ENCODE measurements around the gene ULK4.

Gene ULK4

GRCh38 chr3:41441568-41441967 lies 520.3 kb downstream of the ULK4 start:
- Histone ChIP-seq H3K9me2 (replicated peaks; ENCODE audit: control insufficient read depth, low read length) (no peaks in the 10 kb centered on the region), H3K79me2 (ENCODE audit: control insufficient read depth, low read length) (no peaks in the 10 kb centered on the region), H3F3A (ENCODE audit: control insufficient read depth, insufficient read depth) (no peaks in the 10 kb centered on the region), H3K4me2 (ENCODE audit: low read length) (no peak overlapping the region), H4K20me1 (ENCODE audit: control insufficient read depth, insufficient read depth, low read depth, low read length) (no peaks in the 10 kb centered on the region), H3K36me3 (ENCODE audit: control insufficient read depth, low read length) (no peaks in the 10 kb centered on the region), H3K9me3 (ENCODE audit: control insufficient read depth, insufficient read depth, low read length) (no peaks in the 10 kb centered on the region), H3K27me3 (ENCODE audit: control insufficient read depth, low read length) (no peaks in the 10 kb centered on the region), H3K4me1 (ENCODE audit: control insufficient read depth, low read length) (no peaks in the 10 kb centered on the region), H3K27ac (ENCODE audit: low read depth, low read length) (no peak overlapping the region), H3K4me3 (ENCODE audit: low read length) (no peak overlapping the region)
- TF ChIP-seq EZH2phosphoT487 (IDR thresholded peaks at IDR 0.05; ENCODE audit: borderline replicate concordance, low read length): no peak
- no peak for TF ChIP-seq CTCF (IDR thresholded peaks at IDR 0.05; ENCODE audit: low read depth, low read length, poor library complexity, severe bottlenecking)

- H3K4me2 ChIP-seq (ENCODE audit: low read length): no peak overlapping the region
- H3K4me3 ChIP-seq (ENCODE audit: low read length): no peak overlapping the region
- H3K9me3 ChIP-seq (ENCODE audit: control insufficient read depth, insufficient read depth, low read length): no peaks in the 10 kb centered on the region
- TF ChIP-seq CTCF (IDR thresholded peaks at IDR 0.05; ENCODE audit: low read depth, low read length, poor library complexity, severe bottlenecking) (no peak), EZH2phosphoT487 (IDR thresholded peaks at IDR 0.05; ENCODE audit: borderline replicate concordance, low read length) (no peak)
- no peaks in the 10 kb centered on the region for H3K27me3 ChIP-seq (ENCODE audit: control insufficient read depth, low read length)
- no peaks in the 10 kb centered on the region for H4K20me1 ChIP-seq (ENCODE audit: control insufficient read depth, insufficient read depth, low read depth, low read length)
- H3K4me1 ChIP-seq (ENCODE audit: control insufficient read depth, low read length): no peaks in the 10 kb centered on the region
- H3K9me2 ChIP-seq (replicated peaks; ENCODE audit: control insufficient read depth, low read length): no peaks in the 10 kb centered on the region
- H3K27ac ChIP-seq (ENCODE audit: low read depth, low read length): no peak overlapping the region
- H3F3A ChIP-seq (ENCODE audit: control insufficient read depth, insufficient read depth): no peaks in the 10 kb centered on the region
- H3K79me2 ChIP-seq (ENCODE audit: control insufficient read depth, low read length): no peaks in the 10 kb centered on the region
- H3K36me3 ChIP-seq (ENCODE audit: control insufficient read depth, low read length): no peaks in the 10 kb centered on the region
Observed at GRCh38 chr3:41441139-41441538, 520.8 kb downstream of the ULK4 start.

- H3K9me3 ChIP-seq (ENCODE audit: control insufficient read depth, insufficient read depth, low read length): no peaks in the 10 kb centered on the region
- H3F3A ChIP-seq (ENCODE audit: control insufficient read depth, insufficient read depth): no peaks in the 10 kb centered on the region
- H3K27ac ChIP-seq (ENCODE audit: low read depth, low read length): no peak overlapping the region
- H3K79me2 ChIP-seq (ENCODE audit: control insufficient read depth, low read length): no peaks in the 10 kb centered on the region
- H3K4me1 ChIP-seq (ENCODE audit: control insufficient read depth, low read length): no peaks in the 10 kb centered on the region
- no peaks in the 10 kb centered on the region for H3K36me3 ChIP-seq (ENCODE audit: control insufficient read depth, low read length)
- H4K20me1 ChIP-seq (ENCODE audit: control insufficient read depth, insufficient read depth, low read depth, low read length): no peaks in the 10 kb centered on the region
- H3K27me3 ChIP-seq (ENCODE audit: control insufficient read depth, low read length): no peaks in the 10 kb centered on the region
- no peak overlapping the region for H3K4me3 ChIP-seq (ENCODE audit: low read length)
- TF ChIP-seq CTCF (IDR thresholded peaks at IDR 0.05; ENCODE audit: low read depth, low read length, poor library complexity, severe bottlenecking): no peak
- no peak for TF ChIP-seq EZH2phosphoT487 (IDR thresholded peaks at IDR 0.05; ENCODE audit: borderline replicate concordance, low read length)
- H3K4me2 ChIP-seq (ENCODE audit: low read length): no peak overlapping the region
- H3K9me2 ChIP-seq (replicated peaks; ENCODE audit: control insufficient read depth, low read length): no peaks in the 10 kb centered on the region
Observed at GRCh38 chr3:41436983-41437382, 524.9 kb downstream of the ULK4 start.

GRCh38 chr3:41434781-41435180 lies 527.1 kb downstream of the ULK4 start:
- Histone ChIP-seq H3K4me2 (ENCODE audit: low read length) (no peak overlapping the region), H3K4me1 (ENCODE audit: control insufficient read depth, low read length) (no peaks in the 10 kb centered on the region), H3K79me2 (ENCODE audit: control insufficient read depth, low read length) (no peaks in the 10 kb centered on the region), H4K20me1 (ENCODE audit: control insufficient read depth, insufficient read depth, low read depth, low read length) (no peaks in the 10 kb centered on the region), H3F3A (ENCODE audit: control insufficient read depth, insufficient read depth) (no peaks in the 10 kb centered on the region), H3K9me2 (replicated peaks; ENCODE audit: control insufficient read depth, low read length) (no peaks in the 10 kb centered on the region), H3K4me3 (ENCODE audit: low read length) (no peak overlapping the region), H3K27me3 (ENCODE audit: control insufficient read depth, low read length) (no peaks in the 10 kb centered on the region), H3K27ac (ENCODE audit: low read depth, low read length) (no peak overlapping the region), H3K36me3 (ENCODE audit: control insufficient read depth, low read length) (no peaks in the 10 kb centered on the region), H3K9me3 (ENCODE audit: control insufficient read depth, insufficient read depth, low read length) (no peaks in the 10 kb centered on the region)
- TF ChIP-seq EZH2phosphoT487 (IDR thresholded peaks at IDR 0.05; ENCODE audit: borderline replicate concordance, low read length) (no peak), CTCF (IDR thresholded peaks at IDR 0.05; ENCODE audit: low read depth, low read length, poor library complexity, severe bottlenecking) (no peak)

Measured in DOHH2 (cell line).